ENCODE data around the gene USP13. TPM values are rescaled to one million over a fixed set of nuclear protein-coding genes. Genes with fewer than 3 reads are reported as not detected.

USP13 gene
- total and polyA plus RNA-seq, 2 of the 13 experiments (the other 11 are each of a cell fraction or from before 2014, with no cell fraction given) = 15.9 to 36.7 TPM

DNA sequence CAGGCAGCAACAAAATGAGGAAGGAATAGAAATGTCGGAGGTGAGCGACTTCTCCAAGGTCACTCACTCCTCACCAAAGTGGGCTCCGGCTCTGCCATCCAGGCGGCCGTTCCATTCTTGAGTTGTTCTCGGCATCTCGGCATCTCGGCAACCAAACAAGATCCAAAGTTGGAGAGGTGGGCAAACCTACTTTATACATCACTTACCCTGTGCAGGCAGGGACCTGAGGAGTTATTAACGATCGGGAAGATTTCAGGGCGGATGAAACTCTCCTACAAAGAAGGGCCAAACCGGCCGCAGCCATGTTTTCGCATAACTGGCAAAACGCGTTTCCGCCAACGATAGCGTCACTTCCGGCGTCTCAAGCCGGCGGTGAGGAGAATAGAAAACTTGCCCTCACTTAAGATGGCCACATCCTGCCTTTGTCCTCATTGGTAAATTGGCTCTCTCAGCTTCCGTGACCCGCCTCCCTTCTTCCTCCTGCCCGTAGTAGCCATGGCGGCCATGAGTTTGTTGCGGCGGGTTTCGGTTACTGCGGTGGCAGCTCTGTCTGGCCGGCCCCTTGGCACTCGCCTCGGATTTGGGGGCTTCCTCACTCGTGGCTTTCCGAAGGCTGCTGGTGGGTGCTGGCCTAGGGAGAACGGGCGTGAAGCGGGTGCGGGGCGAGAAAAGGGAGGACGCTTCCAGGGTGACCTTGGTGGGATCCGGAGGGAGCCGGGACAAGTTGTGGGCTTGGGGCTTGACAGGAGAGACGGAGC lies 48.3 kb upstream of the USP13 start, which contains the start of the genes MRPL47 and NDUFB5 (continued):
- TF ChIP-seq, protein P1, sequence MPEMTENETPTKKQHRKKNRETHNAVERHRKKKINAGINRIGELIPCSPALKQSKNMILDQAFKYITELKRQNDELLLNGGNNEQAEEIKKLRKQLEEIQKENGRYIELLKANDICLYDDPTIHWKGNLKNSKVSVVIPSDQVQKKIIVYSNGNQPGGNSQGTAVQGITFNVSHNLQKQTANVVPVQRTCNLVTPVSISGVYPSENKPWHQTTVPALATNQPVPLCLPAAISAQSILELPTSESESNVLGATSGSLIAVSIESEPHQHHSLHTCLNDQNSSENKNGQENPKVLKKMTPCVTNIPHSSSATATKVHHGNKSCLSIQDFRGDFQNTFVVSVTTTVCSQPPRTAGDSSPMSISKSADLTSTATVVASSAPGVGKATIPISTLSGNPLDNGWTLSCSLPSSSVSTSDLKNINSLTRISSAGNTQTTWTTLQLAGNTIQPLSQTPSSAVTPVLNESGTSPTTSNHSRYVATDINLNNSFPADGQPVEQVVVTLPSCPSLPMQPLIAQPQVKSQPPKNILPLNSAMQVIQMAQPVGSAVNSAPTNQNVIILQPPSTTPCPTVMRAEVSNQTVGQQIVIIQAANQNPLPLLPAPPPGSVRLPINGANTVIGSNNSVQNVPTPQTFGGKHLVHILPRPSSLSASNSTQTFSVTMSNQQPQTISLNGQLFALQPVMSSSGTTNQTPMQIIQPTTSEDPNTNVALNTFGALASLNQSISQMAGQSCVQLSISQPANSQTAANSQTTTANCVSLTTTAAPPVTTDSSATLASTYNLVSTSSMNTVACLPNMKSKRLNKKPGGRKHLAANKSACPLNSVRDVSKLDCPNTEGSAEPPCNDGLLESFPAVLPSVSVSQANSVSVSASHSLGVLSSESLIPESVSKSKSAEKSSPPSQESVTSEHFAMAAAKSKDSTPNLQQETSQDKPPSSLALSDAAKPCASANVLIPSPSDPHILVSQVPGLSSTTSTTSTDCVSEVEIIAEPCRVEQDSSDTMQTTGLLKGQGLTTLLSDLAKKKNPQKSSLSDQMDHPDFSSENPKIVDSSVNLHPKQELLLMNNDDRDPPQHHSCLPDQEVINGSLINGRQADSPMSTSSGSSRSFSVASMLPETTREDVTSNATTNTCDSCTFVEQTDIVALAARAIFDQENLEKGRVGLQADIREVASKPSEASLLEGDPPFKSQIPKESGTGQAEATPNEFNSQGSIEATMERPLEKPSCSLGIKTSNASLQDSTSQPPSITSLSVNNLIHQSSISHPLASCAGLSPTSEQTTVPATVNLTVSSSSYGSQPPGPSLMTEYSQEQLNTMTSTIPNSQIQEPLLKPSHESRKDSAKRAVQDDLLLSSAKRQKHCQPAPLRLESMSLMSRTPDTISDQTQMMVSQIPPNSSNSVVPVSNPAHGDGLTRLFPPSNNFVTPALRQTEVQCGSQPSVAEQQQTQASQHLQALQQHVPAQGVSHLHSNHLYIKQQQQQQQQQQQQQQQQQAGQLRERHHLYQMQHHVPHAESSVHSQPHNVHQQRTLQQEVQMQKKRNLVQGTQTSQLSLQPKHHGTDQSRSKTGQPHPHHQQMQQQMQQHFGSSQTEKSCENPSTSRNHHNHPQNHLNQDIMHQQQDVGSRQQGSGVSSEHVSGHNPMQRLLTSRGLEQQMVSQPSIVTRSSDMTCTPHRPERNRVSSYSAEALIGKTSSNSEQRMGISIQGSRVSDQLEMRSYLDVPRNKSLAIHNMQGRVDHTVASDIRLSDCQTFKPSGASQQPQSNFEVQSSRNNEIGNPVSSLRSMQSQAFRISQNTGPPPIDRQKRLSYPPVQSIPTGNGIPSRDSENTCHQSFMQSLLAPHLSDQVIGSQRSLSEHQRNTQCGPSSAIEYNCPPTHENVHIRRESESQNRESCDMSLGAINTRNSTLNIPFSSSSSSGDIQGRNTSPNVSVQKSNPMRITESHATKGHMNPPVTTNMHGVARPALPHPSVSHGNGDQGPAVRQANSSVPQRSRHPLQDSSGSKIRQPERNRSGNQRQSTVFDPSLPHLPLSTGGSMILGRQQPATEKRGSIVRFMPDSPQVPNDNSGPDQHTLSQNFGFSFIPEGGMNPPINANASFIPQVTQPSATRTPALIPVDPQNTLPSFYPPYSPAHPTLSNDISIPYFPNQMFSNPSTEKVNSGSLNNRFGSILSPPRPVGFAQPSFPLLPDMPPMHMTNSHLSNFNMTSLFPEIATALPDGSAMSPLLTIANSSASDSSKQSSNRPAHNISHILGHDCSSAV (CRISPR knock-in tag; IDR thresholded peaks at IDR 0.05; ENCODE audit: borderline replicate concordance) = 0 out of 2 replicates have a peak, but pooled peaks have one; percentile 62
- peak; percentile 52; the same call in 1 of the 2 replicates for TF ChIP-seq ZBTB38 (CRISPR knock-in tag; IDR thresholded peaks at IDR 0.05)
- TF ChIP-seq ZNF547 (CRISPR knock-in tag; IDR thresholded peaks at IDR 0.05) = no peak
- TF ChIP-seq ZNF432 (CRISPR knock-in tag; IDR thresholded peaks at IDR 0.05; ENCODE audit: borderline replicate concordance) = no peak
- TF ChIP-seq MAZ (IDR thresholded peaks at IDR 0.05; ENCODE audit: borderline replicate concordance, low read depth, low read length) = no peak
- 0 out of 2 replicates have a peak, but pooled peaks have one; percentile 11 for TF ChIP-seq MAZ (CRISPR knock-in tag; IDR thresholded peaks at IDR 0.05; ENCODE audit: low read depth)
- TF ChIP-seq ZNF451 (CRISPR knock-in tag; IDR thresholded peaks at IDR 0.05) = no peak
- TF ChIP-seq SNRNP70 (IDR thresholded peaks at IDR 0.05; ENCODE audit: low read depth, low read length) = no peak
- peak; percentile 88 for TF ChIP-seq NFYC (CRISPR knock-in tag; IDR thresholded peaks at IDR 0.05)
- TF ChIP-seq, protein P2, sequence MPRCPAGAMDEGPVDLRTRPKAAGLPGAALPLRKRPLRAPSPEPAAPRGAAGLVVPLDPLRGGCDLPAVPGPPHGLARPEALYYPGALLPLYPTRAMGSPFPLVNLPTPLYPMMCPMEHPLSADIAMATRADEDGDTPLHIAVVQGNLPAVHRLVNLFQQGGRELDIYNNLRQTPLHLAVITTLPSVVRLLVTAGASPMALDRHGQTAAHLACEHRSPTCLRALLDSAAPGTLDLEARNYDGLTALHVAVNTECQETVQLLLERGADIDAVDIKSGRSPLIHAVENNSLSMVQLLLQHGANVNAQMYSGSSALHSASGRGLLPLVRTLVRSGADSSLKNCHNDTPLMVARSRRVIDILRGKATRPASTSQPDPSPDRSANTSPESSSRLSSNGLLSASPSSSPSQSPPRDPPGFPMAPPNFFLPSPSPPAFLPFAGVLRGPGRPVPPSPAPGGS (CRISPR knock-in tag; IDR thresholded peaks at IDR 0.05) = no peak
- TF ChIP-seq STAT5B (CRISPR knock-in tag; IDR thresholded peaks at IDR 0.05) = no peak
- no peak for TF ChIP-seq MLLT10 (CRISPR knock-in tag; IDR thresholded peaks at IDR 0.05)
- TF ChIP-seq ZUFSP (CRISPR knock-in tag; IDR thresholded peaks at IDR 0.05; ENCODE audit: borderline replicate concordance) = no peak
- TF ChIP-seq RORA (CRISPR knock-in tag; IDR thresholded peaks at IDR 0.05) = no peak
- TF ChIP-seq HOXD1 (CRISPR knock-in tag; IDR thresholded peaks at IDR 0.05) = no peak; the same call in 1 of the 2 replicates
- TF ChIP-seq ZNF441 (CRISPR knock-in tag; IDR thresholded peaks at IDR 0.05; ENCODE audit: borderline replicate concordance) = peak; percentile 79

All from HepG2 (cell line).